K562 (cell line): ENCODE results near the gene CACNA2D3. TPM values are rescaled to one million over a fixed set of nuclear protein-coding genes. Genes with fewer than 3 reads are reported as not detected.

Experiments used
- CCAR2 ChIP-seq: fragments of 200-400 bp; formaldehyde crosslinking; IDR thresholded peaks from 2 replicates; pipeline ENCODE4 v1.6.1; 2017; ENCODE audit warnings: mild to moderate bottlenecking, low read depth, low read length
- DPF2 ChIP-seq: fragments of 450-650 bp; IDR thresholded peaks from 2 replicates; pipeline ENCODE4 v1.6.1; 2016
- GTF2B ChIP-seq: IDR thresholded peaks from 2 replicates; pipeline ENCODE4 v1.6.1; 2011; ENCODE audit not compliant: insufficient read length; ENCODE audit errors: extremely low read depth
- NCOA2 ChIP-seq, 2 experiments: fragments of 450-650 bp; IDR thresholded peaks; 2 replicates each; pipeline ENCODE4 v1.6.1; 2018; ENCODE audit warnings: mild to moderate bottlenecking in 2 of 2, moderate library complexity in 1 of 2; ENCODE audit not compliant: partially characterized antibody in 2 of 2
- SMAD1 ChIP-seq: fragments of 150-350 bp; IDR thresholded peaks from 2 replicates; pipeline ENCODE4 v1.6.1; 2014; ENCODE audit warnings: low read length, low read depth; ENCODE audit not compliant: partially characterized antibody
- polyA plus RNA-seq, 8 experiments: library from polyadenylated mRNA; depleted of rRNA in 4 of 8; stranded (reverse) in 5 of 8; unstranded in 3 of 8; fragments of >200 nt; fragmentation: Nextera tagmentation in 2 of 8; fragmentation: Illumina TruSeq in 1 of 8; extraction: Ambion mirVana in 2 of 8; extraction: Trizol in 1 of 8; gene quantifications; 2 replicates each; pipeline versions ENCODE4 v1.2.1 to v1.2.3, GENCODE V29; 2011 to 2014; ENCODE audit warnings: inconsistent platforms in 1 of 8, missing spikeins in 1 of 8
- total RNA-seq, 7 experiments: library from RNA; depleted of rRNA in 6 of 7; stranded (reverse); fragments of >200 nt in 6 of 7; fragmentation: Illumina TruSeq in 2 of 7; extraction: Trizol in 2 of 7; gene quantifications; 2 replicates each; pipeline versions ENCODE4 v1.2.1 to v1.2.3, GENCODE V29; 2011 to 2021; ENCODE audit warnings: low replicate concordance in 1 of 7
- TF ChIP-seq, protein P1 (sequence below): fragments of 450-650 bp; IDR thresholded peaks from 2 replicates; pipeline ENCODE4 v1.6.1; 2016; ENCODE audit warnings: low read depth
- TF ChIP-seq, protein P2 (sequence below): fragments of 450-650 bp; IDR thresholded peaks from 2 replicates; pipeline ENCODE4 v1.6.1; 2016; ENCODE audit warnings: mild to moderate bottlenecking, moderate library complexity

CACNA2D3 gene
- total and polyA plus RNA-seq, 9 of the 15 experiments (the other 6 are each of a cell fraction or from before 2014, with no cell fraction given): 0.01 TPM; not detected in 8

DNA sequence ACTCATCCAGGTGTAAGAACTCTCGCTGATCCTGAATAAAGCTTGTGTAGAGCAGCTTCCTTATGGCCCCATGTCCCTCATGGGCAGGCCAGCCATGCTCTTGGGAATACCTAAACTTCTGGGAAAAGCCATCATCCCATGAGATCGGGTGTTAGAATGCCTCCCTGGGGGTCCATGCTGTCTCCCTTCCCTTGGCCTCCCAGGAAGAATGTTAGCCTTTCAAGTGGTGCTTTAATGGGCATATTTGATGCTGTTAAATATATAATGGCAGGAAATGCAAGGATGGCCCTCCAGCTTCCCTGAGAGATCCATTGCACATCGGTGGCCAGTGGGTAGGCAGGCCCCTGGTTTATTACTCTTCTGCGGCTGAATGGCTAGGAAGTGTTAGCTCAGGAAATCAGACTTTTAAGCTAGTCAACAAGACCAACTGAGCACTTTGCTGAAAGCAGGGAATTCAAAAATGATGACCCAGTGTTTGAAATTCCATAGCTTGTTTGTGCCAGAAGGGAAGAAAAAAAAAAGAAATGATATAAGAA lies 866.0 kb downstream of the CACNA2D3 start (continued):
- TF ChIP-seq, protein P1, sequence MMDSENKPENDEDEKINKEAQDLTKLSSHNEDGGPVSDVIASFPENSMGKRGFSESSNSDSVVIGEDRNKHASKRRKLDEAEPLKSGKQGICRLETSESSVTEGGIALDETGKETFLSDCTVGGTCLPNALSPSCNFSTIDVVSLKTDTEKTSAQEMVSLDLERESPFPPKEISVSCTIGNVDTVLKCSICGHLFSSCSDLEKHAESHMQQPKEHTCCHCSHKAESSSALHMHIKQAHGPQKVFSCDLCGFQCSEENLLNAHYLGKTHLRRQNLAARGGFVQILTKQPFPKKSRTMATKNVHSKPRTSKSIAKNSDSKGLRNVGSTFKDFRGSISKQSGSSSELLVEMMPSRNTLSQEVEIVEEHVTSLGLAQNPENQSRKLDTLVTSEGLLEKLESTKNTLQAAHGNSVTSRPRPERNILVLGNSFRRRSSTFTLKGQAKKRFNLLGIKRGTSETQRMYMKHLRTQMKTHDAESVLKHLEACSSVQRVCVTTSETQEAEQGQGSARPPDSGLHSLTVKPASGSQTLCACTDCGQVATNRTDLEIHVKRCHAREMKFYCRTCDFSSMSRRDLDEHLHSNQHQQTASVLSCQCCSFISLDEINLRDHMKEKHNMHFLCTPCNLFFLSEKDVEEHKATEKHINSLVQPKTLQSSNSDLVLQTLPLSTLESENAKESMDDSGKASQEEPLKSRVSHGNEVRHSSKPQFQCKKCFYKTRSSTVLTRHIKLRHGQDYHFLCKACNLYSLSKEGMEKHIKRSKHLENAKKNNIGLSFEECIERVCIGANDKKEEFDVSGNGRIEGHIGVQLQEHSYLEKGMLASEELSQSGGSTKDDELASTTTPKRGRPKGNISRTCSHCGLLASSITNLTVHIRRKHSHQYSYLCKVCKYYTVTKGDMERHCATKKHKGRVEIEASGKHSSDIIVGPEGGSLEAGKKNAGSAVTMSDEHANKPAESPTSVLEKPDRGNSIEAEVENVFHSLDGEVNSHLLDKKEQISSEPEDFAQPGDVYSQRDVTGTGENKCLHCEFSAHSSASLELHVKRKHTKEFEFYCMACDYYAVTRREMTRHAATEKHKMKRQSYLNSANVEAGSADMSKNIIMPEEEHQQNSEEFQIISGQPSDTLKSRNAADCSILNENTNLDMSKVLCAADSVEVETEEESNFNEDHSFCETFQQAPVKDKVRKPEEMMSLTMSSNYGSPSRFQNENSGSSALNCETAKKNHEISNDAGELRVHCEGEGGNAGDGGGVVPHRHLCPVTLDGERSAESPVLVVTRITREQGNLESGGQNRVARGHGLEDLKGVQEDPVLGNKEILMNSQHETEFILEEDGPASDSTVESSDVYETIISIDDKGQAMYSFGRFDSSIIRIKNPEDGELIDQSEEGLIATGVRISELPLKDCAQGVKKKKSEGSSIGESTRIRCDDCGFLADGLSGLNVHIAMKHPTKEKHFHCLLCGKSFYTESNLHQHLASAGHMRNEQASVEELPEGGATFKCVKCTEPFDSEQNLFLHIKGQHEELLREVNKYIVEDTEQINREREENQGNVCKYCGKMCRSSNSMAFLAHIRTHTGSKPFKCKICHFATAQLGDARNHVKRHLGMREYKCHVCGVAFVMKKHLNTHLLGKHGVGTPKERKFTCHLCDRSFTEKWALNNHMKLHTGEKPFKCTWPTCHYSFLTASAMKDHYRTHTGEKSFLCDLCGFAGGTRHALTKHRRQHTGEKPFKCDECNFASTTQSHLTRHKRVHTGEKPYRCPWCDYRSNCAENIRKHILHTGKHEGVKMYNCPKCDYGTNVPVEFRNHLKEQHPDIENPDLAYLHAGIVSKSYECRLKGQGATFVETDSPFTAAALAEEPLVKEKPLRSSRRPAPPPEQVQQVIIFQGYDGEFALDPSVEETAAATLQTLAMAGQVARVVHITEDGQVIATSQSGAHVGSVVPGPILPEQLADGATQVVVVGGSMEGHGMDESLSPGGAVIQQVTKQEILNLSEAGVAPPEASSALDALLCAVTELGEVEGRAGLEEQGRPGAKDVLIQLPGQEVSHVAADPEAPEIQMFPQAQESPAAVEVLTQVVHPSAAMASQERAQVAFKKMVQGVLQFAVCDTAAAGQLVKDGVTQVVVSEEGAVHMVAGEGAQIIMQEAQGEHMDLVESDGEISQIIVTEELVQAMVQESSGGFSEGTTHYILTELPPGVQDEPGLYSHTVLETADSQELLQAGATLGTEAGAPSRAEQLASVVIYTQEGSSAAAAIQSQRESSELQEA: no peak
- no peak for TF ChIP-seq SMAD1
- TF ChIP-seq, protein P2, sequence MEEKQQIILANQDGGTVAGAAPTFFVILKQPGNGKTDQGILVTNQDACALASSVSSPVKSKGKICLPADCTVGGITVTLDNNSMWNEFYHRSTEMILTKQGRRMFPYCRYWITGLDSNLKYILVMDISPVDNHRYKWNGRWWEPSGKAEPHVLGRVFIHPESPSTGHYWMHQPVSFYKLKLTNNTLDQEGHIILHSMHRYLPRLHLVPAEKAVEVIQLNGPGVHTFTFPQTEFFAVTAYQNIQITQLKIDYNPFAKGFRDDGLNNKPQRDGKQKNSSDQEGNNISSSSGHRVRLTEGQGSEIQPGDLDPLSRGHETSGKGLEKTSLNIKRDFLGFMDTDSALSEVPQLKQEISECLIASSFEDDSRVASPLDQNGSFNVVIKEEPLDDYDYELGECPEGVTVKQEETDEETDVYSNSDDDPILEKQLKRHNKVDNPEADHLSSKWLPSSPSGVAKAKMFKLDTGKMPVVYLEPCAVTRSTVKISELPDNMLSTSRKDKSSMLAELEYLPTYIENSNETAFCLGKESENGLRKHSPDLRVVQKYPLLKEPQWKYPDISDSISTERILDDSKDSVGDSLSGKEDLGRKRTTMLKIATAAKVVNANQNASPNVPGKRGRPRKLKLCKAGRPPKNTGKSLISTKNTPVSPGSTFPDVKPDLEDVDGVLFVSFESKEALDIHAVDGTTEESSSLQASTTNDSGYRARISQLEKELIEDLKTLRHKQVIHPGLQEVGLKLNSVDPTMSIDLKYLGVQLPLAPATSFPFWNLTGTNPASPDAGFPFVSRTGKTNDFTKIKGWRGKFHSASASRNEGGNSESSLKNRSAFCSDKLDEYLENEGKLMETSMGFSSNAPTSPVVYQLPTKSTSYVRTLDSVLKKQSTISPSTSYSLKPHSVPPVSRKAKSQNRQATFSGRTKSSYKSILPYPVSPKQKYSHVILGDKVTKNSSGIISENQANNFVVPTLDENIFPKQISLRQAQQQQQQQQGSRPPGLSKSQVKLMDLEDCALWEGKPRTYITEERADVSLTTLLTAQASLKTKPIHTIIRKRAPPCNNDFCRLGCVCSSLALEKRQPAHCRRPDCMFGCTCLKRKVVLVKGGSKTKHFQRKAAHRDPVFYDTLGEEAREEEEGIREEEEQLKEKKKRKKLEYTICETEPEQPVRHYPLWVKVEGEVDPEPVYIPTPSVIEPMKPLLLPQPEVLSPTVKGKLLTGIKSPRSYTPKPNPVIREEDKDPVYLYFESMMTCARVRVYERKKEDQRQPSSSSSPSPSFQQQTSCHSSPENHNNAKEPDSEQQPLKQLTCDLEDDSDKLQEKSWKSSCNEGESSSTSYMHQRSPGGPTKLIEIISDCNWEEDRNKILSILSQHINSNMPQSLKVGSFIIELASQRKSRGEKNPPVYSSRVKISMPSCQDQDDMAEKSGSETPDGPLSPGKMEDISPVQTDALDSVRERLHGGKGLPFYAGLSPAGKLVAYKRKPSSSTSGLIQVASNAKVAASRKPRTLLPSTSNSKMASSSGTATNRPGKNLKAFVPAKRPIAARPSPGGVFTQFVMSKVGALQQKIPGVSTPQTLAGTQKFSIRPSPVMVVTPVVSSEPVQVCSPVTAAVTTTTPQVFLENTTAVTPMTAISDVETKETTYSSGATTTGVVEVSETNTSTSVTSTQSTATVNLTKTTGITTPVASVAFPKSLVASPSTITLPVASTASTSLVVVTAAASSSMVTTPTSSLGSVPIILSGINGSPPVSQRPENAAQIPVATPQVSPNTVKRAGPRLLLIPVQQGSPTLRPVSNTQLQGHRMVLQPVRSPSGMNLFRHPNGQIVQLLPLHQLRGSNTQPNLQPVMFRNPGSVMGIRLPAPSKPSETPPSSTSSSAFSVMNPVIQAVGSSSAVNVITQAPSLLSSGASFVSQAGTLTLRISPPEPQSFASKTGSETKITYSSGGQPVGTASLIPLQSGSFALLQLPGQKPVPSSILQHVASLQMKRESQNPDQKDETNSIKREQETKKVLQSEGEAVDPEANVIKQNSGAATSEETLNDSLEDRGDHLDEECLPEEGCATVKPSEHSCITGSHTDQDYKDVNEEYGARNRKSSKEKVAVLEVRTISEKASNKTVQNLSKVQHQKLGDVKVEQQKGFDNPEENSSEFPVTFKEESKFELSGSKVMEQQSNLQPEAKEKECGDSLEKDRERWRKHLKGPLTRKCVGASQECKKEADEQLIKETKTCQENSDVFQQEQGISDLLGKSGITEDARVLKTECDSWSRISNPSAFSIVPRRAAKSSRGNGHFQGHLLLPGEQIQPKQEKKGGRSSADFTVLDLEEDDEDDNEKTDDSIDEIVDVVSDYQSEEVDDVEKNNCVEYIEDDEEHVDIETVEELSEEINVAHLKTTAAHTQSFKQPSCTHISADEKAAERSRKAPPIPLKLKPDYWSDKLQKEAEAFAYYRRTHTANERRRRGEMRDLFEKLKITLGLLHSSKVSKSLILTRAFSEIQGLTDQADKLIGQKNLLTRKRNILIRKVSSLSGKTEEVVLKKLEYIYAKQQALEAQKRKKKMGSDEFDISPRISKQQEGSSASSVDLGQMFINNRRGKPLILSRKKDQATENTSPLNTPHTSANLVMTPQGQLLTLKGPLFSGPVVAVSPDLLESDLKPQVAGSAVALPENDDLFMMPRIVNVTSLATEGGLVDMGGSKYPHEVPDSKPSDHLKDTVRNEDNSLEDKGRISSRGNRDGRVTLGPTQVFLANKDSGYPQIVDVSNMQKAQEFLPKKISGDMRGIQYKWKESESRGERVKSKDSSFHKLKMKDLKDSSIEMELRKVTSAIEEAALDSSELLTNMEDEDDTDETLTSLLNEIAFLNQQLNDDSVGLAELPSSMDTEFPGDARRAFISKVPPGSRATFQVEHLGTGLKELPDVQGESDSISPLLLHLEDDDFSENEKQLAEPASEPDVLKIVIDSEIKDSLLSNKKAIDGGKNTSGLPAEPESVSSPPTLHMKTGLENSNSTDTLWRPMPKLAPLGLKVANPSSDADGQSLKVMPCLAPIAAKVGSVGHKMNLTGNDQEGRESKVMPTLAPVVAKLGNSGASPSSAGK: no peak
- no peak for TF ChIP-seq GTF2B
- no peak for TF ChIP-seq CCAR2
- no peak for TF ChIP-seq NCOA2 (IDR thresholded peaks at IDR 0.05; ENCODE audit: partially characterized antibody in 2 of 2)
- TF ChIP-seq DPF2: no peak
